ENCODE measurements around the gene RNF217. TPM values are rescaled to one million over a fixed set of nuclear protein-coding genes. Genes with fewer than 3 reads are reported as not detected.
"Not testable (repeated sequence)": the region's sequence is repeated elsewhere in the genome, so short reads cannot be mapped to it uniquely, and the experiment has no call there.

RNF217 gene
- total and polyA plus RNA-seq, 2 donors from 2014 or later = 3.1 to 18.7 TPM

DNA sequence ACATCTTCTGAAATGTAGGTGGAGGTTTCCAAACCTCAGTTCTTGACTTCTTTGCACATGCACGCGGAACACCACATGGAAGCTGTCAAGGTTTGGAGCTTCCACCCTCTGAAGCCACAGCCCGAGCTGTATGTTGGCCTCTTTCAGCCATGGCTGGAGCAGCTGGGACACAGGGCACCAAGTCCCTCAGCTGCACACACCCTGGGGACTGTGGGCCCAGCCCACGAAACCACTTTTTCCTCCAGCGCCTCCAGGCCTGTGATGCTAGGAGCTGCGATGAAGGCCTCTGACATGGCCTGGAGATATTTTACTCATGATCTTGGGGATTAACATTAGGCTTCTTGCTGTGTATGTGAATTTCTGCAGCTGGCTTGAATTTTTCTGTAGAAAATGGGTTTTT lies 68.7 kb downstream of the RNF217 start:
- no peaks in the 10 kb centered on the region for H3K27me3 ChIP-seq (ENCODE audit: control insufficient read depth, insufficient read depth, low read length)
- H3K9me3 ChIP-seq (ENCODE audit: control insufficient read depth in 2 of 3, insufficient read depth in 1 of 3, low read length in 3 of 3) = no peaks in the 10 kb centered on the region
- H3K36me3 ChIP-seq (ENCODE audit: control insufficient read depth in 2 of 3, insufficient read depth in 3 of 3, low read length in 3 of 3) = no peaks in the 10 kb centered on the region
- no peak overlapping the region for H3K9ac ChIP-seq (ENCODE audit: low read length in 3 of 3)
- TF ChIP-seq, protein P1, sequence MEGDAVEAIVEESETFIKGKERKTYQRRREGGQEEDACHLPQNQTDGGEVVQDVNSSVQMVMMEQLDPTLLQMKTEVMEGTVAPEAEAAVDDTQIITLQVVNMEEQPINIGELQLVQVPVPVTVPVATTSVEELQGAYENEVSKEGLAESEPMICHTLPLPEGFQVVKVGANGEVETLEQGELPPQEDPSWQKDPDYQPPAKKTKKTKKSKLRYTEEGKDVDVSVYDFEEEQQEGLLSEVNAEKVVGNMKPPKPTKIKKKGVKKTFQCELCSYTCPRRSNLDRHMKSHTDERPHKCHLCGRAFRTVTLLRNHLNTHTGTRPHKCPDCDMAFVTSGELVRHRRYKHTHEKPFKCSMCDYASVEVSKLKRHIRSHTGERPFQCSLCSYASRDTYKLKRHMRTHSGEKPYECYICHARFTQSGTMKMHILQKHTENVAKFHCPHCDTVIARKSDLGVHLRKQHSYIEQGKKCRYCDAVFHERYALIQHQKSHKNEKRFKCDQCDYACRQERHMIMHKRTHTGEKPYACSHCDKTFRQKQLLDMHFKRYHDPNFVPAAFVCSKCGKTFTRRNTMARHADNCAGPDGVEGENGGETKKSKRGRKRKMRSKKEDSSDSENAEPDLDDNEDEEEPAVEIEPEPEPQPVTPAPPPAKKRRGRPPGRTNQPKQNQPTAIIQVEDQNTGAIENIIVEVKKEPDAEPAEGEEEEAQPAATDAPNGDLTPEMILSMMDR (IDR thresholded peaks at IDR 0.05; ENCODE audit: borderline replicate concordance, extremely low read depth, insufficient read depth) = no peak
- H3K4me1 ChIP-seq (ENCODE audit: control insufficient read depth in 2 of 3, insufficient read depth in 2 of 3, low read depth in 1 of 3, low read length in 3 of 3) = no peaks in the 10 kb centered on the region
- FAIRE-seq (no peak), DNase-seq (no peak)
- no peak overlapping the region for H3K27ac ChIP-seq (ENCODE audit: low read depth in 2 of 2, low read length in 2 of 2)
- intact Hi-C loops (cut with DNase I) = no loop called here
- H3K4me3 ChIP-seq (ENCODE audit: low read length in 3 of 3) = no peak overlapping the region

DNA sequence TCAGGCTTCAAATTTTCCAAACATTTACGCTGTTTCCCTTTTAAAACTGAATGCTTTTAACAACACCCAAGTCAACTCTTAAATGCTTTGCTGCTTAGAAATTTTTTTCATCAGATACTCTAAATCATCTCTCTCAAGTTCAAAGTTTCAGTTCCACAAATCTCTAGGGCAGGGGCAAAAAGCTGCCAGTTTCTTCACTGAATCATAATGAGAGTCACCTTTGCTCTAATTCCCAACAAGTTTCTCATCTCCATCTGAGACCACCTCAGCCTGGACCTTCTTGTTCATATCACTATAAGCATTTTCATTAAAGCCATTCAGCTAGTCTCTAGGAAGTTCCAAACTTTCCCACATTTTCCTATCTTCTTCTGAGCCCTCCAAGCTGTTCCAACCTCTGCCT lies 69.1 kb downstream of the RNF217 start:
- H3K4me1 ChIP-seq (ENCODE audit: control insufficient read depth in 2 of 3, insufficient read depth in 2 of 3, low read depth in 1 of 3, low read length in 3 of 3) = no peaks in the 10 kb centered on the region
- FAIRE-seq = no peak
- intact Hi-C loops (cut with DNase I) = no loop called here
- DNase-seq = no peak
- H3K9ac ChIP-seq (ENCODE audit: low read length in 3 of 3) = no peak overlapping the region
- no peaks in the 10 kb centered on the region for H3K9me3 ChIP-seq (ENCODE audit: control insufficient read depth in 2 of 3, insufficient read depth in 1 of 3, low read length in 3 of 3)
- TF ChIP-seq, protein P1 (IDR thresholded peaks at IDR 0.05; ENCODE audit: borderline replicate concordance, extremely low read depth, insufficient read depth) = no peak
- H3K27me3 ChIP-seq (ENCODE audit: control insufficient read depth, insufficient read depth, low read length) = no peaks in the 10 kb centered on the region
- no peak overlapping the region for H3K27ac ChIP-seq (ENCODE audit: low read depth in 2 of 2, low read length in 2 of 2)
- no peaks in the 10 kb centered on the region for H3K36me3 ChIP-seq (ENCODE audit: control insufficient read depth in 2 of 3, insufficient read depth in 3 of 3, low read length in 3 of 3)
- H3K4me3 ChIP-seq (ENCODE audit: low read length in 3 of 3) = no peak overlapping the region

DNA sequence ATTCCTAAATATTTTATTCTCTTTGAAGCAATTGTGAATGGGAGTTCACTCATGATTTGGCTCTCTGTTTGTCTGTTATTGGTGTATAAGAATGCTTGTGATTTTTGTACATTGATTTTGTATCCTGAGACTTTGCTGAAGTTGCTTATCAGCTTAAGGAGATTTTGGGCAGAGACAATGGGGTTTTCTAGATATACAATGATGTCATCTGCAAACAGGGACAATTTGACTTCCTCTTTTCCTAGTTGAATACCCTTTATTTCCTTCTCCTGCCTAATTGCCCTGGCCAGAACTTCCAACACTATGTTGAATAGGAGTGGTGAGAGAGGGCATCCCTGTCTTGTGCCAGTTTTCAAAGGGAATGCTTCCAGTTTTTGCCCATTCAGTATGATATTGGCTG lies 72.7 kb downstream of the RNF217 start:
- FAIRE-seq; H3K9ac ChIP-seq (ENCODE audit: low read length in 3 of 3); H3K4me3 ChIP-seq (ENCODE audit: low read length in 3 of 3); H3K36me3 ChIP-seq (ENCODE audit: control insufficient read depth in 2 of 3, insufficient read depth in 3 of 3, low read length in 3 of 3); DNase-seq; intact Hi-C loops (cut with DNase I); H3K27ac ChIP-seq (ENCODE audit: low read depth in 2 of 2, low read length in 2 of 2); H3K9me3 ChIP-seq (ENCODE audit: control insufficient read depth in 2 of 3, insufficient read depth in 1 of 3, low read length in 3 of 3); H3K4me1 ChIP-seq (ENCODE audit: control insufficient read depth in 2 of 3, insufficient read depth in 2 of 3, low read depth in 1 of 3, low read length in 3 of 3); H3K27me3 ChIP-seq (ENCODE audit: control insufficient read depth, insufficient read depth, low read length): not testable (repeated sequence)

DNA sequence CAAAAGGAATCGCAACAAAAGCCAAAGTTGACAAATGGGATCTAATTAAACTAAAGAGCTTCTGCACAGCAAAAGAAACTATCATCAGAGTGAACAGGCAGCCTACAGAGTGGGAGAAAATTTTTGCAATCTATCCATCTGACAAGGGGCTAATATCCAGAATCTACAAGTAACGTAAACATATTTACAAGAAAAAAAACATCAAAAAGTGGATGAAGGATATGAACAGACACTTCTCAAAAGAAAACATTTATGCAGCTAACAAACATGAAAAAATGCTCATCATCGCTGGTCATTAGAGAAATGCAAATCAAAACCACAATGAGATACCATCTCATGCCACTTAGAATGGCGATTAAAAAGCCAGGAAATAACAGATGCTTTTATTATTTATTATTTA lies 74.2 kb downstream of the RNF217 start:
- H3K9ac ChIP-seq (ENCODE audit: low read length in 3 of 3); H3K4me1 ChIP-seq (ENCODE audit: control insufficient read depth in 2 of 3, insufficient read depth in 2 of 3, low read depth in 1 of 3, low read length in 3 of 3); H3K27me3 ChIP-seq (ENCODE audit: control insufficient read depth, insufficient read depth, low read length); intact Hi-C loops (cut with DNase I); H3K9me3 ChIP-seq (ENCODE audit: control insufficient read depth in 2 of 3, insufficient read depth in 1 of 3, low read length in 3 of 3); H3K36me3 ChIP-seq (ENCODE audit: control insufficient read depth in 2 of 3, insufficient read depth in 3 of 3, low read length in 3 of 3); FAIRE-seq; H3K4me3 ChIP-seq (ENCODE audit: low read length in 3 of 3); H3K27ac ChIP-seq (ENCODE audit: low read depth in 2 of 2, low read length in 2 of 2); DNase-seq: not testable (repeated sequence)

DNA sequence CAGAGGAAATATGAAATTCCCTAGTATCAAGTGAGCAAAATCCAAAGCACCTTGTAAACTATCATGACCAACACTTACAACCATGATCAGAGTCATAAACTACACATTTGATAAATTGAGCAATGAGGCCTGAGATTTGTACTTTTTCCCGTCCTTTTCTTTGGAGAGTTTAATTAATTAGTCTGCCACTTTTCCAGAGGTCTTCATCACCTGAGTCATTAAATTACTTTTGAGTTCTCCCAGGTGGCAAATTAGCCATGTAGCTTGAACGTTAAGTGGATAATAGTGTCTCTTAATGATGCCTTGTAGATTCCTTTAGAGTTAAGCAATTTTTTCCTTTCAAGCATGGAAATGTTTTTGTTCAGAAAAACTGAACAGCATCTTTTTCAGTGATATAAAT lies 75.6 kb downstream of the RNF217 start:
- H3K9me3 ChIP-seq (ENCODE audit: control insufficient read depth in 2 of 3, insufficient read depth in 1 of 3, low read length in 3 of 3) = no peaks in the 10 kb centered on the region
- H3K27ac ChIP-seq (ENCODE audit: low read depth in 2 of 2, low read length in 2 of 2) = no peak overlapping the region
- H3K4me1 ChIP-seq (ENCODE audit: control insufficient read depth in 2 of 3, insufficient read depth in 2 of 3, low read depth in 1 of 3, low read length in 3 of 3) = no peaks in the 10 kb centered on the region
- no peaks in the 10 kb centered on the region for H3K27me3 ChIP-seq (ENCODE audit: control insufficient read depth, insufficient read depth, low read length)
- TF ChIP-seq, protein P1 (IDR thresholded peaks at IDR 0.05; ENCODE audit: borderline replicate concordance, extremely low read depth, insufficient read depth) = no peak
- no peak for DNase-seq
- H3K36me3 ChIP-seq (ENCODE audit: control insufficient read depth in 2 of 3, insufficient read depth in 3 of 3, low read length in 3 of 3) = no peaks in the 10 kb centered on the region
- H3K4me3 ChIP-seq (ENCODE audit: low read length in 3 of 3) = no peak overlapping the region
- intact Hi-C loops (cut with DNase I) = no loop called here
- no peak overlapping the region for H3K9ac ChIP-seq (ENCODE audit: low read length in 3 of 3)
- no peak for FAIRE-seq

Data from kidney (tissue), 14 donors.